Measurements from ENCODE around the gene MEGF6.
"Not testable (repeated sequence)": the region's sequence is repeated elsewhere in the genome, so short reads cannot be mapped to it uniquely, and the experiment has no call there.

MEGF6 gene

GRCh38 chr1:3590139-3590763 lies 21.1 kb downstream of the MEGF6 start:
- DNase-seq, result no peak

DNA sequence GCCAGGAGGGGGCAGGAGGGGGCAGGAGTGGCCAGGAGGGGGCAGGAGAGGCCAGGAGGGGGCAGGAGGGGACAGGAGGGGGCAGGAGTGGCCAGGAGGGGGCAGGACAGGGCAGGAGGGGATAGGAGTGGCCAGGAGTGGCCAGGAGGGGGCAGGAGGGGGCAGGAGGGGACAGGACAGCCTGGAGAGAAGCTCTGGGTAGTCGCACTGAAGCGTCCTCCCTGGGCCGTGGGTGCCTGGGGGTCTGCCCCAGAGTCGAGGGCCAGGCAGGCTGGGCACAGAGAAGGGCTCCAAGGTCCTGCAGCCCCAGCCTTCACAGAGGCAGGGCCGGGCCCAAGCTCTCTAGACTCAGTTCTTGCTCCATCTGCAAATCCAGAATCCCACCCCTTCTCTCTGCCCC lies 22.9 kb downstream of the MEGF6 start:
- DNase-seq, result no peak

- no peak for DNase-seq
Observed at GRCh38 chr1:3586986-3587759, 24.1 kb downstream of the MEGF6 start.

GRCh38 chr1:3585940-3586568 lies 25.3 kb downstream of the MEGF6 start:
- DNase-seq, result no peak

DNA sequence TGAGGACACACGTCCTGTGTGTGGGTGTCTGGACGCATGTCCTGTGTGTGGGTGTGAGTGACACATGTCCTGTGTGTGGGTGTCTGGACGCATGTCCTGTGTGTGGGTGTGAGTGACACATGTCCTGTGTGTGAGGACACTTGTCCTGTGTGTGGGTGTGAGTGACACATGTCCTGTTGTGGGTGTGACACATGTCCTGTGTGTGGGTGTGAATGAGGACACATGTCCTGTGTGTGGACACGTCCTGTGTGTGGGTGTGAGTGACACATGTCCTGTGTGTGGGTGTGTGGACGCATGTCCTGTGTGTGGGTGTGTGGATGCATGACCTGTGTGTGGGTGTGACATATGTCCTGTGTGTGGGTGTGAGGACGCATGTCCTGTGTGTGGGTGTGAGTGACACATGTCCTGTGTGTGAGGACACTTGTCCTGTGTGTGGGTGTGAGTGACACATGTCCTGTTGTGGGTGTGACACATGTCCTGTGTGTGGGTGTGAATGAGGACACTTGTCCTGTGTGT lies 25.9 kb downstream of the MEGF6 start:
- peak; percentile 21 for DNase-seq

GRCh38 chr1:3584915-3585314 lies 26.4 kb downstream of the MEGF6 start:
- peak; percentile 45 for DNase-seq

GRCh38 chr1:3583751-3584150 lies 27.6 kb downstream of the MEGF6 start:
- DNase-seq, result not testable (repeated sequence)

GRCh38 chr1:3581296-3582036 lies 29.8 kb downstream of the MEGF6 start:
- DNase-seq, result no peak

- DNase-seq, result no peak
Observed at GRCh38 chr1:3580231-3580630, 31.1 kb downstream of the MEGF6 start.

DNA sequence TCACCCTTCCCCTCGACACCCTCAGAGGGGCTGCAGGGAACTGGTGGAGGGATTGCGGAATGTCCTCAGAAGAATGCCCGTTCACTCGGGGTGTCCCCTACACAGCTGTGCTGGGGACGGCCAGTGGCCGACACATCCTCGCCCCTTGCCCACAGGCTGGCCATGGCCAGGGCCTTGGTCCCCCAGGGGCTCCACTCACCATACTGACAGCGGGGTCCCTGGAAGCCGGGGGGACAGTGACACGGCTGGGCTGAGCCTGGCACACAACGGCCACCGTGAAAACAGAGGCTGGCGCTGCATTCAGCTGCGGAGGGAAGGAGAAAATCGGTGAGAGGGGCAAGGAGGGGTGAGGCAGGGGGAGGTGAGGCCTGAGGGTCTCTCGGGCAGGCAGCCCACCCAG lies 31.7 kb downstream of the MEGF6 start:
- no peak for DNase-seq

- DNase-seq, result no peak
Observed at GRCh38 chr1:3578906-3579305, 32.4 kb downstream of the MEGF6 start.

DNA sequence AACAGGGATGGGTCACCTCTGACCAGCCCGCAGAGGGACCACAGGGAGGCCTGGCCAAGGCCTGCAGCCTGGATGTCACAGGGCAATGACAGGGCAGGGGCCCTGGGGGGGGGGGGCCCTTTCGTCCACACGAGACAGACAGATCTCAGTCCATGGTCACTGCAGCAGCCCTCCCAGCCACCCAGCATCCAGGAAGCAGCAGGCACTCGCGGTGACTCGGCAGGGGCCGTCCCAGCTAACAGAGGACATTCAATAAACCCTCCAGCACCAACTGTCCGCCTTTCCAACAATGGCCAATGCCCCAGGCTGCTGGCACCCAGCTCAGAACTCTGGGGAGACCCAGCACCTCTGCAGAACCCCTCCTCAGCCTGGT lies 32.9 kb downstream of the MEGF6 start:
- DNase-seq, result no peak

GRCh38 chr1:3577711-3578432 lies 33.4 kb downstream of the MEGF6 start:
- no peak for DNase-seq

DNA sequence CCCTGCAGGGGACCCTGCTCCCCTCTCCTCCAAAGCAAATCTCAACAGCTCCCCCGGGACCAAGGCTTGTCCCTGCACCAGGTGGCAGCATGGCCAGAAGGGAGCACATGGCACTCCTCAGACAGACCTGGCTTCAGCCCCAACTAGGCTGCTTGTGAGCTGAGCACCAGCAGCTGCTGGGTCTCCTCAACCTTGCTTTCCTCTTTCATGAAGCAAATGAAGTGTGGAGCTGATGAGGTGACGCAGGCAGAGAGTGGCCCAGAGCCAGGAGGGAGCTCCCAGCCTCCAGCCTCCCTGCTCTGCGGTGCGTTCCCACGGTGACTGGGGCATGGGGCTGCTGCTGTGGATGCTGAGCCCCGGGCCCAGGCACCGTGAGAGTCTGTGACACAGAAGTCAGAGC lies 34.0 kb downstream of the MEGF6 start:
- DNase-seq, result no peak

DNA sequence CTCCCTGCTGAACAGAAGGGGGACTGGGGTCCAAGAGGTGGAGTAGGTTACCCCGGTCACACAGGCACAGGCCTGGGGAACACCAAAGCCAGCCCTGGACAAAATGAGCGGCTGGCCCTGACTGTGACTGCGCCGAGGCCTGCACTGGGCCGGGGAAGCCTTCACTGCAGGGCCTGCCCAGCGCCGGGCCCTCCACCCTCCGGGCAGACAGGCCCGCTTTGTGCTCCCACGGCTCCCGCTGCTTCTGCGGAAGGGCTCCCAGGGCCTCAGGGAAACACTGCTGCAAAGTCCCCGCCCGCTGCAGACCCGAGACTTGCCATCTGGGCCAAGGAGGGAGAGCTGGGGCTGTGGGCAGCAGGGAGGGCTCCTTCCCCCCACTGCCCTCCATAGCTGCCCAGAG lies 35.3 kb downstream of the MEGF6 start:
- no peak for DNase-seq

DNA sequence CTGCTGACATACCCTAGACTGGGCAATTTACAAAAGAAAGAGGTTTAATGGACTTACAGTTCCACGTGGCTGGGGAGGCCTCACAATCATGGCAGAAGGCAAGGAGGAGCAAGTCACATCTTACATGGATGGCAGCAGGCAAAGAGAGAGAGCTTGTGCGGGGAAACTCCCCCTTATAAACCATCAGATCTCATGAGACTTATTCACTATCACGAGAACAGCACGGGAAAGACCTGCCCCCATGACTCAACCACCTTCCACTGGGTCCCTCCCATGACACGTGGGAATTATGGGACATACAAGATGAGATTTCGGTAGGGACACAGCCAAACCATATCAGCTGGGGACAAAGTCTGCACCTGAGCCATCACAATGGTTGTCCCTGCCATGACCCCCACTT lies 35.8 kb downstream of the MEGF6 start:
- not testable (repeated sequence) for DNase-seq

DNA sequence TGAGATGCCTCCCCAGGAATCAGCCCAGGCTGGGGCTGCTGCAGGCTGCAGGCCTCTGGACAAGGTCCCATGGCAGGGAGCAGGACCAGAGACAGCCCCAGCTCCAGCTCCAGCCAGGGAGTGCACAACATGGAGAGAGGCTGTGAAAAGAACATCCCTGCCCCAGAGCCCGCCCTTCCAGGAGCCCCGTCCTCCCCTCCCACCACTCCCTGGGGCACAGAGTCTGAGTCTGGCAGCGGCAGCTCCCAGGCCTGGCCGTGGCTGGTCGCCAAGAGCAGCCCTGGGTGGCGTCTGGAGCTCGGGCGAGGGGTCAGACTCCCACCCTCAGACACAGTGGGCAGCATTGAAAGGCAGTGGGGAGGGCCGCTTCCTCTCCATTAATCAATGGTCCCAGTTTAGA lies 37.8 kb downstream of the MEGF6 start:
- no peak for DNase-seq

GRCh38 chr1:3572638-3573037 lies 38.7 kb downstream of the MEGF6 start:
- DNase-seq, result not testable (repeated sequence)

DNA sequence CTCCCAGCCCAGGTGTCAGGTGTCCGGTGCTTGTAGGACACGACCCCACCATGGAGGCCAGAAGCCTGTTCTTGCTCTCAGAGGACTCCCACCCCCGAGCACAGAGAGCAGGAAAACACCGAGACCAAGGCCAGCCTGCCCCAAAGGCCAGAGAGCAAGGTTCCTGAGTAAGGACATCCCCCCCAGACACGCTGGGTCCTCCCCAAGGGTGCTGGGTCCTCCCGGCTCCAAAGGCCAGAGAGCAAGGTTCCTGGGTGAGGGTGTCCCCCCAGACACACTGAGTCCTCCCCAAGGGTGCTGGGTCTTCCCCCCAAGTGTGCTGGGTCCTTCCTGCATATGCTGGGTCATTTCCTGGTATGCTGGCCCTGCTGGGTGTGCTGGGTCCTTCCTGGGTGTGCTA lies 40.0 kb downstream of the MEGF6 start:
- no peak for DNase-seq

DNA sequence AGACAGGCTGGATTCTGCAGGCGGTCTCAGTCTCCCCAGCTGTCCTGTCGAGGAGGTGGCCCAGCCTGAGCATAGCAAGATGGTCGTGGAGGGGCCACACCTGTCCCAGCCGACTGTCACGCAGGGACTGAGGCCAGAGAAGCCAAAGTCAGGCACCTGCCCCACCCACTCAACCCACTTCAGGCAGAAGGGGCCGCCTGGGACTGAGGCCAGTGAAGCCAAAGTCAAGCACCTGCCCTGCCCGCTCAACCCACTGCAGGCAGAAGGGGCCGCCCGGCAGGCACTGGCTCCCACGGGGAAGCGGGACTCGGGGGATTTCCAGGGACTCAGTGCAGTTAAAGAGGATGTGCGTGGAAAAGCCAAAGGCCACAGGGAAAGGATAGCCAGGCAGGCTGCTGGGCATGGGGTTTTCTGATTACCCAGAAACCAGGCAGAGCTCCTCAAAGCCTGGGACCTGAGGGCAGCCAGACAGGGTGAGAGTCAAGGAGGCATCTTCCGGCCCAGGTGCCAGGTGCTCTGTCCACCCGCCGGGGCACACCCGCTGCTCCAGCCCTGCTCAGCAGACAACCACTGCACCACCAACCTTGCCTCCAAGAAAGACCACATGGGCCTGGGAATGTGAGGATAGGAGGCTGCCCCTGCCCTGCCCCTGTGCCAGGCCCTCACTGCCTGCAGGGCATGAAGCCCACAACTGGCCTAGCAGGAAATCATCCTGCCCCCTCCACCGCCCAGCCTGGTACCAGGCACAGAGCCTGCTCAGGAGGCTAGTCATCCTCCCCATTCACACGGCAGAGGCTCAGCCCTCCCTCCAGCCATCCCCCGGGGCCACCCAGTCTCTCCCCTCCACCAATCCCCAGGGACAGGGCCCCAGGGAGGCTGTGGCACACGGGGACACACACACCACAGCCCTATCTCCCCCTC lies 41.0 kb downstream of the MEGF6 start:
- DNase-seq, result no peak

GRCh38 chr1:3569436-3569835 lies 41.9 kb downstream of the MEGF6 start:
- no peak for DNase-seq
